HEK293 (cell line): ENCODE results near the gene MICU1.

ENCODE experiments used
- GLI4 ChIP-seq: fragments of 450-650 bp; formaldehyde crosslinking; IDR thresholded peaks from 2 replicates; pipeline ENCODE4 v1.5.1; 2016; ENCODE audit warnings: missing biosample characterization, missing genetic modification characterization
- MYNN ChIP-seq: fragments of 450-650 bp; formaldehyde crosslinking; IDR thresholded peaks from 2 replicates; pipeline ENCODE4 v1.5.1; 2016; ENCODE audit warnings: missing biosample characterization, missing genetic modification characterization, borderline replicate concordance
- OSR2 ChIP-seq: fragments of 450-650 bp; formaldehyde crosslinking; IDR thresholded peaks from 2 replicates; pipeline ENCODE4 v1.5.1; 2016; ENCODE audit warnings: missing biosample characterization, missing genetic modification characterization
- OVOL3 ChIP-seq: fragments of 450-650 bp; formaldehyde crosslinking; IDR thresholded peaks from 2 replicates; pipeline ENCODE4 v1.5.1; 2016; ENCODE audit warnings: missing biosample characterization, missing genetic modification characterization
- PBX3 ChIP-seq: sonication (generic); formaldehyde crosslinking; IDR thresholded peaks from 2 replicates; pipeline ENCODE4 v1.8.1; 2022; ENCODE audit warnings: mild to moderate bottlenecking, moderate library complexity, missing genetic modification reagents
- PRDM1 ChIP-seq: fragments of 450-650 bp; formaldehyde crosslinking; IDR thresholded peaks from 2 replicates; pipeline ENCODE4; 2016; ENCODE audit warnings: missing biosample characterization, missing genetic modification characterization
- PRDM10 ChIP-seq: fragments of 450-650 bp; formaldehyde crosslinking; IDR thresholded peaks from 2 replicates; pipeline ENCODE4 v1.5.1; 2016; ENCODE audit warnings: missing biosample characterization, missing genetic modification characterization
- RBAK ChIP-seq: fragments of 450-650 bp; formaldehyde crosslinking; IDR thresholded peaks from 2 replicates; pipeline ENCODE4 v1.5.1; 2016; ENCODE audit warnings: missing biosample characterization, missing genetic modification characterization
- SCRT1 ChIP-seq: fragments of 450-650 bp; formaldehyde crosslinking; IDR thresholded peaks from 2 replicates; pipeline ENCODE4 v1.5.1; 2016; ENCODE audit warnings: missing biosample characterization, missing genetic modification characterization, borderline replicate concordance
- SP2 ChIP-seq: fragments of 450-650 bp; formaldehyde crosslinking; IDR thresholded peaks from 2 replicates; pipeline ENCODE4 v1.5.1; 2016; ENCODE audit warnings: missing biosample characterization, missing genetic modification characterization
- TCF7L2 ChIP-seq: IDR thresholded peaks from 2 replicates; pipeline ENCODE4 v1.6.1; 2011; ENCODE audit warnings: low read depth, mild to moderate bottlenecking, inconsistent platforms, low read length, moderate library complexity, borderline replicate concordance
- ZFP37 ChIP-seq: fragments of 450-650 bp; formaldehyde crosslinking; IDR thresholded peaks from 2 replicates; pipeline ENCODE4 v1.5.1; 2016; ENCODE audit warnings: missing biosample characterization, missing genetic modification characterization
- ZNF112 ChIP-seq: fragments of 450-650 bp; formaldehyde crosslinking; IDR thresholded peaks from 2 replicates; pipeline ENCODE4 v1.5.0; 2017; ENCODE audit warnings: missing biosample characterization, missing genetic modification characterization
- ZNF132 ChIP-seq: fragments of 450-650 bp; formaldehyde crosslinking; IDR thresholded peaks from 2 replicates; pipeline ENCODE4 v1.5.1; 2017; ENCODE audit warnings: missing biosample characterization, missing genetic modification characterization, borderline replicate concordance
- ZNF174 ChIP-seq: fragments of 450-650 bp; formaldehyde crosslinking; IDR thresholded peaks from 2 replicates; pipeline ENCODE4 v1.5.0; 2017; ENCODE audit warnings: missing biosample characterization, mild to moderate bottlenecking, missing genetic modification characterization
- ZNF280D ChIP-seq: fragments of 450-650 bp; formaldehyde crosslinking; IDR thresholded peaks from 2 replicates; pipeline ENCODE4 v1.5.1; 2016; ENCODE audit warnings: missing biosample characterization, missing genetic modification characterization
- ZNF404 ChIP-seq: fragments of 450-650 bp; formaldehyde crosslinking; IDR thresholded peaks from 2 replicates; pipeline ENCODE4 v1.5.1; 2017; ENCODE audit warnings: missing biosample characterization, missing genetic modification characterization
- ZNF426 ChIP-seq: fragments of 450-650 bp; formaldehyde crosslinking; IDR thresholded peaks from 2 replicates; pipeline ENCODE4 v1.5.1; 2017; ENCODE audit warnings: missing biosample characterization, missing genetic modification characterization, mild to moderate bottlenecking, inconsistent platforms, moderate library complexity
- ZNF510 ChIP-seq: fragments of 450-650 bp; formaldehyde crosslinking; IDR thresholded peaks from 2 replicates; pipeline ENCODE4 v1.5.1; 2018; ENCODE audit warnings: mild to moderate bottlenecking, missing genetic modification characterization, missing biosample characterization; ENCODE audit not compliant: insufficient replicate concordance
- ZNF555 ChIP-seq: fragments of 450-650 bp; formaldehyde crosslinking; conservative IDR thresholded peaks from 2 replicates; pipeline ENCODE4 v1.5.1; 2017; ENCODE audit warnings: missing biosample characterization, mild to moderate bottlenecking, missing genetic modification characterization, inconsistent platforms
- ZNF571 ChIP-seq: fragments of 450-650 bp; formaldehyde crosslinking; IDR thresholded peaks from 2 replicates; pipeline ENCODE4 v1.5.0; 2017; ENCODE audit warnings: missing biosample characterization, missing genetic modification characterization
- ZNF600 ChIP-seq: fragments of 450-650 bp; formaldehyde crosslinking; IDR thresholded peaks from 2 replicates; pipeline ENCODE4 v1.5.1; 2016; ENCODE audit warnings: missing biosample characterization, missing genetic modification characterization
- ZNF623 ChIP-seq: fragments of 450-650 bp; formaldehyde crosslinking; IDR thresholded peaks from 2 replicates; pipeline ENCODE4 v1.5.1; 2016; ENCODE audit warnings: missing biosample characterization, missing genetic modification characterization
- ZNF624 ChIP-seq: fragments of 450-650 bp; formaldehyde crosslinking; IDR thresholded peaks from 2 replicates; pipeline ENCODE4 v1.5.1; 2017; ENCODE audit warnings: missing biosample characterization, missing genetic modification characterization
- ZNF658 ChIP-seq: fragments of 450-650 bp; formaldehyde crosslinking; IDR thresholded peaks from 2 replicates; pipeline ENCODE4; 2016; ENCODE audit warnings: missing biosample characterization, missing genetic modification characterization
- ZNF747 ChIP-seq: fragments of 450-650 bp; formaldehyde crosslinking; IDR thresholded peaks from 2 replicates; pipeline ENCODE4 v1.5.1; 2016; ENCODE audit warnings: missing biosample characterization, missing genetic modification characterization
- ZNF785 ChIP-seq: fragments of 450-650 bp; formaldehyde crosslinking; IDR thresholded peaks from 2 replicates; pipeline ENCODE4 v1.5.1; 2016; ENCODE audit warnings: missing biosample characterization, missing genetic modification characterization
- ZSCAN16 ChIP-seq: fragments of 450-650 bp; formaldehyde crosslinking; IDR thresholded peaks from 2 replicates; pipeline ENCODE4 v1.5.1; 2016; ENCODE audit warnings: missing biosample characterization, missing genetic modification characterization
- ZSCAN5A ChIP-seq: fragments of 450-650 bp; formaldehyde crosslinking; IDR thresholded peaks from 2 replicates; pipeline ENCODE4 v1.5.1; 2016; ENCODE audit warnings: missing biosample characterization, missing genetic modification characterization
- ZXDB ChIP-seq: fragments of 450-650 bp; formaldehyde crosslinking; IDR thresholded peaks from 2 replicates; pipeline ENCODE4 v1.5.1; 2016; ENCODE audit warnings: missing biosample characterization, missing genetic modification characterization

Gene MICU1

GRCh38 chr10:72612203-72612826 lies 13.6 kb downstream of the MICU1 start (continued):
- TF ChIP-seq PBX3 (CRISPR knock-in tag) = no peak
- no peak for TF ChIP-seq MYNN (tag by site-specific recombination)
- no peak for TF ChIP-seq ZNF112
- TF ChIP-seq ZNF404 (tag by site-specific recombination) = no peak
- no peak for TF ChIP-seq ZNF510
- no peak for TF ChIP-seq PRDM10 (tag by site-specific recombination)
- TF ChIP-seq PRDM1 = no peak
- TF ChIP-seq SCRT1 (tag by site-specific recombination) = no peak
- peak; percentile 81; the same call in 1 of the 2 replicates for TF ChIP-seq TCF7L2
- TF ChIP-seq ZXDB = peak; percentile 66; the same call in 1 of the 2 replicates
- no peak for TF ChIP-seq ZFP37 (tag by site-specific recombination)
- TF ChIP-seq ZNF600 = no peak
- no peak for TF ChIP-seq ZNF174 (tag by site-specific recombination)
- TF ChIP-seq ZNF785 (tag by site-specific recombination) = no peak
- no peak for TF ChIP-seq ZNF624 (tag by site-specific recombination)
- no peak for TF ChIP-seq ZSCAN16 (tag by site-specific recombination)
- no peak for TF ChIP-seq ZNF132 (tag by site-specific recombination)
- peak; percentile 99 for TF ChIP-seq OSR2 (tag by site-specific recombination)
- TF ChIP-seq SP2 (tag by site-specific recombination) = no peak
- TF ChIP-seq RBAK (tag by site-specific recombination) = no peak
- TF ChIP-seq ZNF426 (tag by site-specific recombination) = no peak
- TF ChIP-seq GLI4 (tag by site-specific recombination) = no peak
- TF ChIP-seq ZNF623 (tag by site-specific recombination) = no peak
- no peak for TF ChIP-seq ZSCAN5A (tag by site-specific recombination)
- no peak for TF ChIP-seq ZNF280D (tag by site-specific recombination)
- no peak for TF ChIP-seq ZNF658 (tag by site-specific recombination)
- no peak for TF ChIP-seq ZNF571 (tag by site-specific recombination)
- TF ChIP-seq ZNF555 = no peak
- no peak for TF ChIP-seq ZNF747 (tag by site-specific recombination)
- TF ChIP-seq OVOL3 (tag by site-specific recombination) = peak; percentile 84
